Measurements from ENCODE around the gene KCNAB2. TPM values are rescaled to one million over a fixed set of nuclear protein-coding genes. Genes with fewer than 3 reads are reported as not detected.

Gene KCNAB2
- total RNA-seq, 4 donors from 2014 or later, result 4.2 to 12.0 (median 10.0) TPM

GRCh38 chr1:6144647-6145395, 99.1 kb downstream of the KCNAB2 start:
- intact Hi-C loops (cut with DNase I; ENCODE audit: low total_unique reads), result loop anchor here (1.0 kb wide), 1 partner anchor 27 kb away; no protein-coding TSS in a partner anchor
- WGBS, 2 donors, result 54 to 62% methylated on average over 15 to 16 of the region's 16 CpGs
- no peak overlapping the region for H3K4me3 ChIP-seq (ENCODE audit: low read depth, poor library complexity, severe bottlenecking)
- DNase-seq (ENCODE audit: low spot score in 2 of 2), result no peak
- TF ChIP-seq POLR2A (IDR thresholded peaks at IDR 0.05) (no peak), CTCF (IDR thresholded peaks at IDR 0.05) (no peak)

GRCh38 chr1:6145396-6145750, 99.7 kb downstream of the KCNAB2 start:
- TF ChIP-seq POLR2A (IDR thresholded peaks at IDR 0.05) (no peak), CTCF (IDR thresholded peaks at IDR 0.05) (no peak)
- no peak for DNase-seq (ENCODE audit: low spot score in 2 of 2)
- intact Hi-C loops (cut with DNase I; ENCODE audit: low total_unique reads), result no loop called here
- 73 to 85% methylated on average over 2 of the region's 2 CpGs for WGBS, 2 donors
- no peak overlapping the region for H3K4me3 ChIP-seq (ENCODE audit: low read depth, poor library complexity, severe bottlenecking)

GRCh38 chr1:6145864-6146410, 100.2 kb downstream of the KCNAB2 start:
- 66 to 82% methylated on average over 20 to 24 of the region's 24 CpGs for WGBS, 2 donors
- H3K4me3 ChIP-seq (ENCODE audit: low read depth, poor library complexity, severe bottlenecking), result no peak overlapping the region
- intact Hi-C loops (cut with DNase I; ENCODE audit: low total_unique reads), result no loop called here
- TF ChIP-seq POLR2A (IDR thresholded peaks at IDR 0.05) (no peak), CTCF (IDR thresholded peaks at IDR 0.05) (no peak)
- no peak for DNase-seq (ENCODE audit: low spot score in 2 of 2)

- H3K4me3 ChIP-seq (ENCODE audit: low read depth, poor library complexity, severe bottlenecking), result no peak overlapping the region
- peak in 1 of 2 donors; percentile 16 for DNase-seq (ENCODE audit: low spot score in 2 of 2)
- intact Hi-C loops (cut with DNase I; ENCODE audit: low total_unique reads), result no loop called here
- WGBS, 2 donors, result 4 to 7% methylated on average over 36 to 46 of the region's 53 CpGs
- TF ChIP-seq CTCF (IDR thresholded peaks at IDR 0.05), result no peak
Observed at GRCh38 chr1:6148497-6149241, 103.0 kb downstream of the KCNAB2 start.

GRCh38 chr1:6149597-6149996, 103.9 kb downstream of the KCNAB2 start:
- intact Hi-C loops (cut with DNase I; ENCODE audit: low total_unique reads), result no loop called here
- H3K4me3 ChIP-seq (ENCODE audit: low read depth, poor library complexity, severe bottlenecking), result no peak overlapping the region
- 95 to 97% methylated on average over 1 of the region's 1 CpG for WGBS, 2 donors
- DNase-seq (ENCODE audit: low spot score in 2 of 2), result no peak
- TF ChIP-seq CTCF (IDR thresholded peaks at IDR 0.05), result no peak
- no peak for TF ChIP-seq POLR2A (IDR thresholded peaks at IDR 0.05)

All from lower leg skin (tissue), 4 donors.